Measurements from ENCODE around the gene CLIC5.

CLIC5 gene

GRCh38 chr6:45892196-45892595 lies 123.5 kb downstream of the CLIC5 start:
- DNase-seq (ENCODE audit: low read depth), result no peak

GRCh38 chr6:45886776-45887175 lies 128.9 kb downstream of the CLIC5 start:
- DNase-seq (ENCODE audit: low read depth), result no peak

DNA sequence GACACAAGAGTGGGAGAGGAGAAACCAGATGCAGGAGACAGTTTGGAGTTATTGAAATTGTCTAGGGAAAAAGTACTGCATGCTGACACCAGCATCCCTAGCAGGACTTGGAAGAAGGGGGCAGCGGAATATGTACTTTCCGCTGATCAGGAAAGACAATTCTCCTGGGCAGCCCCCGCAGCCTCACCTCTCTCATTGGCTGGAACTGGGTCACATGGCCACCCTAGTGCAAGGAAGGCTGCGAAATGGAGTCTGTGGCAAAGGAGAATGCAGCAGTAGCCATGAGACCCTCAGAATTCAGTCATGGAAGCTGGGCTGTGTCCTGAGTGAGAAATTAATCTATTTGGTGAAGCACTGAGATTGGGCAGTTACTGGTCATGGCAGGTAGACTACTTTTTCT lies 131.3 kb downstream of the CLIC5 start:
- DNase-seq (ENCODE audit: low read depth), result no peak

DNA sequence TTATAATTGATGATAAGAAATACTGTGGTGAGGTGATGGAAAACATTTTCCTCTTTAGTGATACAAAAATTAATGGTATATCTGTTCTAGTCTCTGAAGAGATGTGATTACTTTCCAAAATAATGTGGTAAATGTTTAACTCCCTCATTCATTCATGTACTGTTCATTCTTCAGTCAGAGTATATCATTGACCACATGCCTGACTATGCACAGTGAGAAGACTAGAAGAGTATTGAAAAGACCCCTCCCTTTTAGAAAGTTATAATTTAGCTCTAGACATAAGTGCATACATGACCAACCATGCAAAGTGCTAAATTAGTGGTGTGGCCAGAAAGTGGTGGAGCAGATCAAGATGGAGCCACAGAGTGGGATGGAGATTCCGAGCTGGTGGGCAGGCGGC lies 133.0 kb downstream of the CLIC5 start:
- DNase-seq (ENCODE audit: low read depth), result no peak

- DNase-seq (ENCODE audit: low read depth), result no peak
Observed at GRCh38 chr6:45881705-45882467, 133.8 kb downstream of the CLIC5 start.

DNA sequence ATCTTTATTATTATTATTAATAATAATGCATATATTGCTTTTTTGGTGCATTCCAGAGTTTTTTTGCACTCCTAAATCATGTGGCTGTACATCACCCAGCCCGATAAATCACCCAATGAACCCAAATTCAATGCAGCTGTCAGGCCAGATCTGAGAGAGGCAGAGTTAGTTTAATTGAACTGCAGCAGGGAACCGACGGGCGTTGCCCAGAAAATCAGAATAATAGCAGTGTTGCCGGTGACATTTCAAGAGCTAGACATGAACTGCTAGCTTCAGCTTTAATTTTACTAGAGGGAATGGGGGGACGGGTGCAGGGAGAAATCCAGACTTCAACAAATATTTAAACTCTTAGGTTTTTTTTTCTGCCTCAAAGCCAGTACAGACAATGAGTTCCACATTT lies 135.0 kb downstream of the CLIC5 start:
- DNase-seq (ENCODE audit: low read depth), result no peak

GRCh38 chr6:45880159-45880558 lies 135.5 kb downstream of the CLIC5 start:
- DNase-seq (ENCODE audit: low read depth), result no peak

GRCh38 chr6:45877970-45878590 lies 137.6 kb downstream of the CLIC5 start:
- no peak for DNase-seq (ENCODE audit: low read depth)

GRCh38 chr6:45872827-45873365 lies 142.8 kb downstream of the CLIC5 start:
- no peak for DNase-seq (ENCODE audit: low read depth)

- no peak for DNase-seq (ENCODE audit: low read depth)
Observed at GRCh38 chr6:45870531-45870930, 145.1 kb downstream of the CLIC5 start.

DNA sequence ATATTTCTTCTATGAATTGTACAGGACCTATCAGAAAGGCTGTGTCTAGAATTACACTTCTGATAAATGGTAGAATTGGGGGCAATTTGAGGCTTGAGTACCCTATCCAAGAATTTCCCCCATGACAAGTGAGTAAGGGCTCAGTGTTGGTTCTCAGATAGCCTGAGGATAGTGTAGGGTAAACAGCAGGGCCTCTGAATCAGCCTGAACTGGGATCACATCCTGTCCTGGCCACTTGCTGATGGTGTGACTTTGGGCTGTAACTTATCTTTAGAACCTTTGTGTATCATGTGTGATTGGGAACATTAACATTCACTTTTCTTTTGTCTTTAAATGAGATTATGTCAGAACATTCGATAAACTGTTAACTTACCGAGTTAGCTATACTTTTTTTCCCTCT lies 151.0 kb downstream of the CLIC5 start:
- no peak for DNase-seq (ENCODE audit: low read depth)

DNA sequence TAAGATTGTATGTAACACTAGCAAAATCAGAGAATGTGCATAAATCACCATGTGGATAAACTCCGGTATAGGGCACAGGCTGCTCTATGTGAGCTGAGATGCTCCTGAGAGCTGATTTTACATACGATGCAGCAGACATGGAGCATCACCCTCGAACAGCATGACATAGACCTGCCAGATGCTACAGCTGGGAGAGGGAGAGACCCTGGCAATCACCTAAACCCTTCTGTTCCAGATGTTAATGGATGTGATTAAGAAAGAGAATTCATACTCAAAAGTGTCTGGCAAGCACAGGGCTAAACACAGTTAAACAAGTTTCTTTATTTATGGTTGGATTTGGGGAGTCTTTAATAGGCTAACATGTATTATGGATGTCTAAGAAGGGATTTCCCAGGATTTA lies 157.0 kb downstream of the CLIC5 start:
- DNase-seq (ENCODE audit: low read depth), result no peak

DNA sequence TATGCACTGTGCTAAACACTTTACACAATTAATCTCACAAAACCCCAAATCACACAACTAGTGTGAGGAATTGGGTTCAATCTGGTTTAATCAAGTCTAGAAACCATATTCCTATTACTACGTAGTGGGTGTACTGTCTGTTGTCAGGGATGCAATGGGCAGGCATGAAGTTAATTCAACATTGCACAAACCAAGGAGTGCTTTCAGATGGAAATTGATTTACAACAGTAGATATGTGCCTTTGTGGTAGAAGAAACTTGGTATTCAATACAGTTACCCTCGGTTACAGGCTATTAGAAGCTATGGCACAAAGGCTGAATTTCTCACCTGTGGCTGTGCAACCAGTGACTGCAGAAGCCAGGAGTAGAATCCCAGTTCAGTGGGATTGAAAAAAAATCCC lies 157.8 kb downstream of the CLIC5 start:
- no peak for DNase-seq (ENCODE audit: low read depth)

DNA sequence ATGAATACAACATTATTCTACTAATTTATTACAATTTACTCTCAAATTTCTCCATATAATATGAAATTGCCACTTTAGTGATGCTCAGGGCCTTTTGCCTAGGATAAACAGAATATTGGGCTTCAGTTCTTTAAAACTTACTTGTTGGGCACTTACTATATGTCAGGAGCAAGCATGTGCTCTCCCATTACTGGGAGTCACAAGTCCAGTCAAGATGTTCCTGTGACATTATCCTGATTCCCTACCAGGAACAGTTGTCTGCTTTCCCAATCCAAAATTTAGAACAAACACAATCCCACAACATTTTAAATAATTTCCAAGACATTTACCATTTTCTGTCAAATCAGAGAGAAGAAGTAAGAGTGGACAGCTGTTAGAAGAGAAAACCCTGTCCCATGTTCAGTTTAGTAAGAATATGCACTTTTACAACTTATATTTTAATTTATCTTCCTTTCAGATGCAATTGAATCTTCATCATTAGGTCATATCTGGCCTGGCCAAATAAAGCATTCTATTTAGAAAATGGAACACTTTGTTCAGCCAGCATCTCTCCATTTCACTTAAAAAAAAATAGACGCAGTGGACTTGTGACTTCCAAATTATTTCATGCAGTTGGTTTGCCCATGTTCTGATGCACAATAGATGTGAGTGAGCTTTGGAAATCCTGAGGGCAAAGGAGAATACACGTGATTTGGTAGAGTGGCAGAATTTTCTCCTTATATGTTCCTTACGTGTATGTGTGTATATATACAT lies 159.8 kb downstream of the CLIC5 start:
- DNase-seq (ENCODE audit: low read depth), result no peak

DNA sequence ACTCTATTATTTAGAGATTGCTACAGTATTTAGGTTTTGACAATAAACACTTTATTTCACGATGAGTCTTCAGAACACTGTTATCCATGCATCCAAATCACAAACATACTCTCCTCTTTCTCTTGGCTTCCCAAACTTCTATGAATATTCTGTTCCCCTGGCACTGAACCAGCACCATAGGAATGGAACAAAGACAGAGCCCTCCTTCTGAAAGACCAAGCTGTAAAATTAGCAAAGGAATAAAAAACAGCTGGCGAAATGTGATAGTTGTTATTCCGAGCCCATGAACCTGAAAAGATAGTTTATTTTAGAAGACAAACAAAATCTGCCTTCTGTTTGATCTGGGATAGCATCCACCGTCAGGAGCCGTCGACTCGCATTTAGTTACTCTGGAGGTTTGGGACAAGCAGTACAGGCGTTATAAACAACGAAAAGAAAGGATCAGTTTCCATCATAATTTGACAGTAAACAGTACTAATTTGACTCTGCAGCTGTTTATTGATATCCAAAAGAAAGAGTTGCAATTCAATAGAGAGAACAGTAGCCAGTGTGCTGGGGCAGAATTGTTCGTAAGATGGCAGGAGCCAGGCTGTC lies 161.4 kb downstream of the CLIC5 start:
- DNase-seq (ENCODE audit: low read depth), result no peak

- DNase-seq (ENCODE audit: low read depth), result no peak
Observed at GRCh38 chr6:45851034-45851400, 164.6 kb downstream of the CLIC5 start.

DNA sequence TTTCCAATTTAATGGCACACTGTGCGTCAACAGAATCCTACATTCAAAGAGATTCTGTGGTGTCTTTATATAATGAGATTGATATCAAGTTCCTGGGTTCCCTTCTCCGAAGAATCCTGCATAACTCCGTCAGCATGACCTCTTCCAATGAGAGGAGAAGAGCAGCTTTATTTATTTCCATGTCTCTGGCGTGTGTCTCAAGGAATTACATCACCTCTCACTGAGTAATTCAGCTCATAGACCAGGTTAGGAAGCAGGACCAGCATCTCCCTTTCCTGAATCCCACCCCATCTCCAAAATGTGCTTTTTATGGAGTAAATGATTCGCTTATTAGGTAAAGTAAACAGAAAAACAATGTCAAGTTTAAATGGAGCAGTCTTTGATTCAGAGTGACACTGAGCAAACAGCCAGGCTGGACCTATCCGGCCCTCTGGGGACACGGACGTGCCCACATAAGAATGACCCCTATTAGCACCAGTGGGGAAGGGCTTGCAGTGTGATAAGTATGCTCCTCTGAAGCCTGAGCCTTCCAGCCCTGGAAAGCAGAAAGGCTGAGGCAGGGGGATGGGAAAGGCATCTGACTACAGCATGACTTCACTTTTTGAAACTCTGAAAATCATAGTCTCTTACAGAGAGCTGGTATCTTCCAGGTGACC lies 165.2 kb downstream of the CLIC5 start:
- no peak for DNase-seq (ENCODE audit: low read depth)

GRCh38 chr6:45845567-45845966 lies 170.1 kb downstream of the CLIC5 start:
- DNase-seq (ENCODE audit: low read depth), result no peak

GRCh38 chr6:45844986-45845385 lies 170.7 kb downstream of the CLIC5 start:
- DNase-seq (ENCODE audit: low read depth), result no peak

- no peak for DNase-seq (ENCODE audit: low read depth)
Observed at GRCh38 chr6:45843848-45844521, 171.7 kb downstream of the CLIC5 start.

DNA sequence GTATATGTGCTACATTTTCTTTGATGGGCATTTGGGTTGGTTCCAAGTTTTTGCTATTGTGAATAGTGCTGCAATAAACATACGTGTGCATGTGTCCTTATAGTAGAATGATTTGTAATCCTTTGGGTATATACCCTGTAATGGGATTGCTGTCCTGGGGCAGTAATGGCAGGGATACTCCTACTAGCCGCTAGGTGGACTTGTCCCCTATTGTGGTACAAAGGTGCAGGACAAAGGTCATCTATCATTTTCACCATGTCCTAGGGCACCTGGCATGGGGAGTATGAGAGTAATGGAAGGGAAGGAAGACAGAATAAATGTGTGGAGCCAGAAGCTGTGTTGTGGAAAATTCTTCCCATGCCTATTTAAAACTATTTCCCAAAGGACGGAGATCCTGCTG lies 174.6 kb downstream of the CLIC5 start:
- DNase-seq (ENCODE audit: low read depth), result no peak

DNA sequence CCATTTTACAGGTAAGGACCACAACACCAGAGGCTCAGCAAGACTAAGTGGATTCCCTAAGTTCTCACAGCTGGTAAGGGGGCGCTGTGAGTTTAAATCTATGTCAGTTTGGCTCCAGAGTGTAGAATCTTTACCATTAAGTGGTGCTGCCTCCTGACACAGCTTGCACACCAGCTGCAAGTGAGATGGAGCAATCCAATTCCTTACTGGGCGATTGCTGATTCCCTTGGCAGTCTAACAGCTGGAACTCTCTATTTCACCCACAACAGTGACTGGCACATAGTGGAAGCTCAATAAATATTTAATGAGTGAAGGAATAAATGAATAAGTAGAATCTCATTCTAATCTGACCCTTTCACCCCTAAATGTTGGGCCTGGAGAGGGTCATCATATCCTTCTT lies 176.7 kb downstream of the CLIC5 start:
- no peak for DNase-seq (ENCODE audit: low read depth)

All from stimulated activated CD8-positive, alpha-beta memory T cell treated with anti-CD3 and anti-CD28 coated beads, Interleukin-4, amount 100 ng/mL, for 24 hours (primary cell).